ENCODE measurements around the gene ZNF277. TPM values are rescaled to one million over a fixed set of nuclear protein-coding genes. Genes with fewer than 3 reads are reported as not detected.

ZNF277 gene
- total and polyA plus RNA-seq, 4 donors = 11.9 to 47.6 (median 24.9) TPM

DNA sequence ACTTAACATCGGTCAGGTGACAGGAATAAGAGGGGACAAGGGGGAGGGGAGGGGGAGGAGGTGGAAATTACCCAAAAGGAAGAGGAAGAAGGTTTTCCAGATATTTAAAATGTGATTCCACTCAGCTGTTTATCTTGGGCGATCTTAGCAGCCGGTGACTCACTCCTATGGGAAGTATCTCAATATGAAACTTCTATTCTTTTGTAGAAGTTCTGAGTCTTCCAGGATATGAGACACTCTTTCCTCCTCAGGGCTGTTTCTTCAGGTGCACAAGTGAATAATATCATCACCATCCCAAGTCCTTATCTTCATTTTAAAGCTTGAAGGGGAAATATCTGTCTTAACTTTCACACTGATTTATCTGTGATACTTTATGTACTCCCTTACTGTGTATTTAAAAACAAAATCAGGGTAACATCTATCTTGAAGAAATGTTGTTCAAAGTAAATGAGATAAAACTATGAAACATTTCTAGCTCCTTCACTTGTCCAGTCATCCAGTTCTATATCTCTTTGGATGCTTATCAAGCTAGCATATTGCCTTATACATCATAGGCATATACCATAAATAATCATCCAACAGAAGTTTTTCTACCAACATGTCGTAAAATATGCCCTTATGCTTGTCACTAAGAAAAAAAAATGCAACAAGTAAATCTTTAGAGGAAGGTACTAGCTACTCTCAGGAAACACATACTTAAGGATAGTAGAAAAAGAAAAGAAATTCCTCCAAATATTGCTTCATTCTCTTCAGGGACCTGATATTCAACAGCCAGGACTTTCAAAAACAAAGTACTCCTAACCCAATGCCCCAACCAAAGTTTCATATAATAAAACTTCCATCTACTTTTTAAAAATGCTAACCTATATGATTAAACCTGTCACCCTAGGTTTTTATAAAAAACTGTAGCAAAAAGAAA, 14.0 kb upstream of the ZNF277 start:
- no peak overlapping the region for H3K27ac ChIP-seq (ENCODE audit: low read depth in 1 of 2, low read length in 1 of 2)
- 47 to 70% methylated on average over 4 of the region's 4 CpGs for WGBS, 2 donors

DNA sequence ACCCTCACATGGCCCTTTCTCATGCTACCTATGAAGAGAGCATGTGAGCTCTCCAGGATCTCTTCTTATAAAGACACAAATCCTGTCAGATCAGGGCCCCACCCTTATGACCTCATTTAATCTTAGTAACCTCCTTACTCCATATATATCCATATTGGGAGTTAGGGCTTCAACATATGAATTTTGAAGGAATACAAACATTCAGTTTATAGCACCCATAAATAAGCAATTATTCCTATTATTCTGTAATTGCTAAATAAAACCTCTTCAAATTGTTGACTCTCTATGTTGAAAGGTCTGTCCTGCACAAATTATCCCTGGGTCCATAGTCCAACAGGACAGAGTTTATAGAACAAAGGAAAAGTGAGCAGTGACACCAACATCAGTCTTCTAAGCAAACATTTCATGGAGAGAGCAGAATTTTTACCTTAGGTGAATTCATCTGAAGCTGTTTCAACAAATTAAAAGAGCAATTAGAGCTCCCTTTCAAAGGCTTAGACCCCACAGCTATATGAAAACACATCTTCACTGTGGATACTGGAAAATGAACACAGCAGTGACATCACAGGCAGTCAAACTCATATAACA, 12.5 kb upstream of the ZNF277 start:
- H3K4me1 ChIP-seq (ENCODE audit: control insufficient read depth in 5 of 5, insufficient read depth in 5 of 5, low read length in 5 of 5) = peaks cover 0 to 13% (median 0%) of the 10 kb centered on the region in 5 donors

More for the DNA sequence above, 14.0 kb upstream of the ZNF277 start:
- ATAC-seq (ENCODE audit: insufficient read depth, low FRiP score) (peak; percentile 60), DNase-seq (no peak)
- no peaks in the 10 kb centered on the region for H3K36me3 ChIP-seq (ENCODE audit: control insufficient read depth in 4 of 4, insufficient read depth in 4 of 4, low read length in 4 of 4)
- H3K27me3 ChIP-seq (ENCODE audit: control insufficient read depth in 3 of 3, insufficient read depth in 3 of 3, low read length in 2 of 3) = no peaks in the 10 kb centered on the region
- no peak overlapping the region for H3K4me3 ChIP-seq
- TF ChIP-seq, protein P1, sequence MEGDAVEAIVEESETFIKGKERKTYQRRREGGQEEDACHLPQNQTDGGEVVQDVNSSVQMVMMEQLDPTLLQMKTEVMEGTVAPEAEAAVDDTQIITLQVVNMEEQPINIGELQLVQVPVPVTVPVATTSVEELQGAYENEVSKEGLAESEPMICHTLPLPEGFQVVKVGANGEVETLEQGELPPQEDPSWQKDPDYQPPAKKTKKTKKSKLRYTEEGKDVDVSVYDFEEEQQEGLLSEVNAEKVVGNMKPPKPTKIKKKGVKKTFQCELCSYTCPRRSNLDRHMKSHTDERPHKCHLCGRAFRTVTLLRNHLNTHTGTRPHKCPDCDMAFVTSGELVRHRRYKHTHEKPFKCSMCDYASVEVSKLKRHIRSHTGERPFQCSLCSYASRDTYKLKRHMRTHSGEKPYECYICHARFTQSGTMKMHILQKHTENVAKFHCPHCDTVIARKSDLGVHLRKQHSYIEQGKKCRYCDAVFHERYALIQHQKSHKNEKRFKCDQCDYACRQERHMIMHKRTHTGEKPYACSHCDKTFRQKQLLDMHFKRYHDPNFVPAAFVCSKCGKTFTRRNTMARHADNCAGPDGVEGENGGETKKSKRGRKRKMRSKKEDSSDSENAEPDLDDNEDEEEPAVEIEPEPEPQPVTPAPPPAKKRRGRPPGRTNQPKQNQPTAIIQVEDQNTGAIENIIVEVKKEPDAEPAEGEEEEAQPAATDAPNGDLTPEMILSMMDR (IDR thresholded peaks at IDR 0.05; ENCODE audit: control extremely low read depth, extremely low read depth) = no peak
- peaks cover 0 to 2% (median 0%) of the 10 kb centered on the region in 4 donors for H3K9me3 ChIP-seq (ENCODE audit: control insufficient read depth in 4 of 4, insufficient read depth in 3 of 4, low read length in 3 of 4)
- H3K9ac ChIP-seq (ENCODE audit: insufficient read depth in 1 of 2, low read length in 2 of 2) = no peak overlapping the region
- peaks cover 0 to 13% (median 0%) of the 10 kb centered on the region in 5 donors for H3K4me1 ChIP-seq (ENCODE audit: control insufficient read depth in 5 of 5, insufficient read depth in 5 of 5, low read length in 5 of 5)

DNA sequence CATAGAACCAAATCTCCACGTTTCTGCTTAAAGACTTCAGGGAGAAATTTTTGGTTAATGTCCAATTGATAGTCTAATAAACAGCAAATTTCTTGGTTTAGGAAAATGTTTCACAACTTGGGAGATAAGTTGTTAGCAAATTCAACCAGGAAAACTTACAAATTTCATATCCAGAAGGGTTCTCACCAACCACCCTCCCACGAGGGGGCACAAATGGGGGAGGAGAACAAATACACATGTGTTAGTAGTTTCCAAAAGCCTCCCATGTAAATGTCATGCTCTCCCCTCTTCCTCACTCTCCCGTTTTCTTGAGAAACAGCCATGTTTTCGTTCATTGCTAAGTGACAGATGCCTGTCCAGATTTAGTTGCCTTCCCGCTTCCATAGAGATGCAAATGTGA, 10.8 kb upstream of the ZNF277 start:
- DNase-seq (no peak), ATAC-seq (ENCODE audit: insufficient read depth, low FRiP score) (no peak)
- H3K27ac ChIP-seq (ENCODE audit: low read depth in 1 of 2, low read length in 1 of 2) = peak overlapping the region in 1 of 2 donors; percentile 11
- peaks cover 0 to 2% (median 0%) of the 10 kb centered on the region in 4 donors for H3K9me3 ChIP-seq (ENCODE audit: control insufficient read depth in 4 of 4, insufficient read depth in 3 of 4, low read length in 3 of 4)
- WGBS, 2 donors = 74 to 86% methylated on average over 5 of the region's 5 CpGs
- no peaks in the 10 kb centered on the region for H3K27me3 ChIP-seq (ENCODE audit: control insufficient read depth in 3 of 3, insufficient read depth in 3 of 3, low read length in 2 of 3)
- no peaks in the 10 kb centered on the region for H3K36me3 ChIP-seq (ENCODE audit: control insufficient read depth in 4 of 4, insufficient read depth in 4 of 4, low read length in 4 of 4)
- H3K4me1 ChIP-seq (ENCODE audit: control insufficient read depth in 5 of 5, insufficient read depth in 5 of 5, low read length in 5 of 5) = peaks cover 0 to 10% (median 0%) of the 10 kb centered on the region in 5 donors
- H3K4me3 ChIP-seq = no peak overlapping the region
- TF ChIP-seq, protein P1 (IDR thresholded peaks at IDR 0.05; ENCODE audit: control extremely low read depth, extremely low read depth) = no peak
- H3K9ac ChIP-seq (ENCODE audit: insufficient read depth in 1 of 2, low read length in 2 of 2) = no peak overlapping the region

More for the DNA sequence above, 12.5 kb upstream of the ZNF277 start:
- peak overlapping the region in 1 of 2 donors; percentile 40 for H3K27ac ChIP-seq (ENCODE audit: low read depth in 1 of 2, low read length in 1 of 2)
- no peak for ATAC-seq (ENCODE audit: insufficient read depth, low FRiP score)
- H3K9me3 ChIP-seq (ENCODE audit: control insufficient read depth in 4 of 4, insufficient read depth in 3 of 4, low read length in 3 of 4) = peaks cover 0 to 2% (median 0%) of the 10 kb centered on the region in 4 donors
- H3K4me3 ChIP-seq = no peak overlapping the region
- TF ChIP-seq, protein P1 (IDR thresholded peaks at IDR 0.05; ENCODE audit: control extremely low read depth, extremely low read depth) = no peak
- no peak overlapping the region for H3K9ac ChIP-seq (ENCODE audit: insufficient read depth in 1 of 2, low read length in 2 of 2)
- H3K36me3 ChIP-seq (ENCODE audit: control insufficient read depth in 4 of 4, insufficient read depth in 4 of 4, low read length in 4 of 4) = no peaks in the 10 kb centered on the region
- no peaks in the 10 kb centered on the region for H3K27me3 ChIP-seq (ENCODE audit: control insufficient read depth in 3 of 3, insufficient read depth in 3 of 3, low read length in 2 of 3)
- DNase-seq = no peak

Data from lung (tissue), 12 donors.